HepG2 (cell line): ENCODE data around the gene SMARCD1. TPM values are rescaled to one million over a fixed set of nuclear protein-coding genes. Genes with fewer than 3 reads are reported as not detected.
A peak's percentile ranks its signal among the peaks of the same experiment; 100 is the strongest.

Source experiments
- ATAC-seq: fragments of 200-7000 bp; cut with Tn5 transposase; 3 replicates; pipeline ENCODE4 v1.9.1; 2020; ENCODE audit warnings: mild to moderate bottlenecking, moderate library complexity
- BruUV-seq: library from RNA; stranded (reverse); fragments of 400-500 nt; replicated peaks from 2 replicates; lab custom pipeline; 2021; lab: Mats Ljungman, UMichigan
- CTCF ChIA-PET: fragments of 300-600 bp; formaldehyde crosslinking; extraction: SDS; loops from one replicate; lab custom pipeline; 2021; ENCODE audit warnings: low total read pairs, inconsistent platforms, low intra/inter-chr PET ratio; lab: Yijun Ruan, JAX
- POLR2A ChIA-PET: fragments of 350-600 bp; sonication (Branson Sonifier 250); formaldehyde crosslinking; loops from one replicate; lab custom pipeline; 2020; ENCODE audit warnings: antibody characterized with exemption, inconsistent platforms; lab: Yijun Ruan, JAX
- DNase-seq: peaks from one replicate; pipeline ENCODE4 v3.0.0-alpha.2; 2015; ENCODE audit warnings: low spot score
- FAIRE-seq: peaks from 3 replicates; lab custom pipeline; 2011; peaks lifted over from hg19 to GRCh38; lab: Jason Lieb, UNC
- H2AFZ ChIP-seq: one replicate; pipeline ENCODE4 v1.6.1; 2011; ENCODE audit warnings: low read length, inconsistent platforms
- H3K27ac ChIP-seq: fragments of 300-600 bp; 3 replicates; pipeline ENCODE4 v1.8.0; 2011; ENCODE audit warnings: mixed run types, mild to moderate bottlenecking, mixed read lengths, low read length, inconsistent platforms; ENCODE audit not compliant: insufficient read depth; ENCODE audit errors: extremely low read length
- H3K27me3 ChIP-seq, 2 experiments: fragments of 200-600 bp in 1 of 2; 2 replicates in 1 of 2; 3 replicates in 1 of 2; pipeline versions ENCODE4 v1.6.0 to v1.8.0; 2011; ENCODE audit warnings: low read length in 2 of 2, mild to moderate bottlenecking in 2 of 2, moderate library complexity in 2 of 2, inconsistent platforms in 1 of 2; ENCODE audit not compliant: insufficient read depth in 2 of 2, control insufficient read depth in 1 of 2
- H3K36me3 ChIP-seq, 2 experiments: fragments of 200-600 bp in 1 of 2; replicated peaks in 1 of 2; 2 replicates in 1 of 2; 3 replicates in 1 of 2; pipeline versions ENCODE4 v1.5.1 to v1.8.0; 2011; ENCODE audit warnings: low read length in 2 of 2, inconsistent platforms in 1 of 2; ENCODE audit not compliant: insufficient read depth in 2 of 2, control insufficient read depth in 1 of 2
- H3K4me1 ChIP-seq: 2 replicates; pipeline ENCODE4 v1.5.1; 2012; ENCODE audit warnings: low read length, inconsistent platforms; ENCODE audit not compliant: insufficient read depth
- H3K4me2 ChIP-seq: 2 replicates; pipeline ENCODE4 v1.6.0; 2011; ENCODE audit warnings: low read depth, low read length, inconsistent platforms
- H3K4me3 ChIP-seq, 3 experiments: fragments of 200-600 bp in 1 of 3; sonication (generic), shearing (Covaris generic) in 1 of 3; replicated peaks in 1 of 3; 2 replicates each; pipeline ENCODE4 v1.5.1; 2011 to 2016; ENCODE audit warnings: low read length in 3 of 3, inconsistent platforms in 2 of 3, low read depth in 2 of 3, mild to moderate bottlenecking in 2 of 3, control low read depth in 1 of 3, mixed read lengths in 1 of 3; ENCODE audit not compliant: insufficient read depth in 1 of 3
- H3K79me2 ChIP-seq: one replicate; pipeline ENCODE4 v1.6.1; 2011; ENCODE audit warnings: low read length, inconsistent platforms; ENCODE audit not compliant: insufficient read depth
- H3K9ac ChIP-seq: 2 replicates; pipeline ENCODE4 v1.6.0; 2011; ENCODE audit warnings: mild to moderate bottlenecking, low read depth, low read length, inconsistent platforms; ENCODE audit not compliant: insufficient read depth
- H3K9me3 ChIP-seq: 2 replicates; pipeline ENCODE4 v1.5.1; 2012; ENCODE audit warnings: mild to moderate bottlenecking, low read length
- H4K20me1 ChIP-seq: 2 replicates; pipeline ENCODE4 v1.6.0; 2011; ENCODE audit warnings: inconsistent platforms, mild to moderate bottlenecking, low read length, moderate library complexity; ENCODE audit not compliant: insufficient read depth
- DMAP1 ChIP-seq: IDR thresholded peaks from 2 replicates; pipeline ENCODE4 v1.6.1; 2016
- ELF1 ChIP-seq: sonication (generic); formaldehyde crosslinking; IDR thresholded peaks from 2 replicates; pipeline ENCODE4 v1.4.0; 2020; ENCODE audit warnings: missing genetic modification reagents
- FOXA3 ChIP-seq: IDR thresholded peaks from 2 replicates; pipeline ENCODE4 v1.6.1; 2016; ENCODE audit warnings: missing genetic modification reagents, missing compliant biosample characterization
- IRX3 ChIP-seq: sonication (generic); formaldehyde crosslinking; IDR thresholded peaks from 2 replicates; pipeline ENCODE4 v1.8.1; 2023; ENCODE audit warnings: mild to moderate bottlenecking, low read depth, missing genetic modification reagents, borderline replicate concordance
- KMT2A ChIP-seq: sonication (generic); formaldehyde crosslinking; IDR thresholded peaks from 2 replicates; pipeline ENCODE4 v1.4.0; 2020; ENCODE audit warnings: missing genetic modification reagents
- MAFF ChIP-seq: IDR thresholded peaks from 2 replicates; pipeline ENCODE4 v1.6.1; 2011; ENCODE audit warnings: low read depth, low read length, improper control_type of control experiment
- MAFK ChIP-seq, 2 experiments: IDR thresholded peaks in 1 of 2; conservative IDR thresholded peaks in 1 of 2; 2 replicates each; pipeline ENCODE4 v1.6.1; 2011; ENCODE audit warnings: improper control_type of control experiment in 2 of 2, low read length in 2 of 2
- NCOR1 ChIP-seq: fragments of 200-600 bp; sonication (generic); IDR thresholded peaks from 2 replicates; pipeline ENCODE4 v1.7.0; 2017; ENCODE audit warnings: antibody characterized with exemption, low read length, borderline replicate concordance
- NR1H2 ChIP-seq: sonication (generic); formaldehyde crosslinking; IDR thresholded peaks from 2 replicates; pipeline ENCODE4 v1.8.1; 2022; ENCODE audit warnings: low read depth, missing genetic modification reagents, borderline replicate concordance
- POLR2AphosphoS2 ChIP-seq: IDR thresholded peaks from 2 replicates; pipeline ENCODE4 v1.6.1; 2011; ENCODE audit warnings: low read depth, low read length, improper control_type of control experiment
- RELA ChIP-seq: sonication (generic); formaldehyde crosslinking; IDR thresholded peaks from 2 replicates; pipeline ENCODE4 v1.4.0; 2020; ENCODE audit warnings: missing genetic modification reagents
- SAP130 ChIP-seq: IDR thresholded peaks from 2 replicates; pipeline ENCODE4 v1.6.1; 2016; ENCODE audit warnings: low read depth
- TCF7L2 ChIP-seq: IDR thresholded peaks from 2 replicates; pipeline ENCODE4 v1.6.1; 2011; ENCODE audit warnings: mild to moderate bottlenecking, low read depth, low read length, moderate library complexity
- YEATS2 ChIP-seq: sonication (generic); formaldehyde crosslinking; IDR thresholded peaks from 2 replicates; pipeline ENCODE4 v1.4.0; 2020; ENCODE audit warnings: missing genetic modification reagents, borderline replicate concordance
- ZNF24 ChIP-seq: fragments of 450-650 bp; IDR thresholded peaks from 2 replicates; pipeline ENCODE4 v1.6.1; 2017; ENCODE audit warnings: antibody characterized with exemption, mild to moderate bottlenecking
- WGBS: methylation state at CpG from one replicate; pipeline ENCODE4 v1.1.6; 2017; ENCODE audit warnings: low lambda C conversion rate; 5-methylcytosine and 5-hydroxymethylcytosine counted together
- in situ Hi-C: cut with HindIII; loops from 2 replicates; pipeline ENCODE4 v1.10.0; 2017; ENCODE audit warnings: low pct_unique_long_range_greater_than_20kb; ENCODE audit not compliant: extremely low pct_ligation_motif_present
- intact Hi-C: fragments of 100-400 bp; cut with micrococcal nuclease; formaldehyde crosslinking; loops from one replicate; pipeline ENCODE4 v1.10.0; 2022; ENCODE audit not compliant: unreplicated experiment
- polyA plus RNA-seq, 8 experiments: library from polyadenylated mRNA; depleted of rRNA in 3 of 8; stranded (reverse) in 7 of 8; unstranded in 1 of 8; fragments of >200 nt; fragmentation: Illumina TruSeq in 4 of 8; extraction: Trizol in 4 of 8; gene quantifications; 2 replicates each; pipeline versions ENCODE4 v1.2.1 to v1.2.3, GENCODE V29; 2011 to 2016; ENCODE audit warnings: low read depth in 4 of 8, missing spikeins in 1 of 8, mixed read lengths in 1 of 8; ENCODE audit not compliant: insufficient read depth in 1 of 8
- total RNA-seq, 5 experiments: library from RNA; depleted of rRNA; stranded (reverse); fragments of >200 nt; fragmentation: Illumina TruSeq; extraction: Trizol; gene quantifications; 2 replicates each; pipeline ENCODE4 v1.2.3, GENCODE V29; 2016; ENCODE audit warnings: low read depth in 1 of 5

SMARCD1 gene
- total and polyA plus RNA-seq, 2 of the 13 experiments (the other 11 are each of a cell fraction or from before 2014, with no cell fraction given): 51.7 to 54.6 TPM

DNA sequence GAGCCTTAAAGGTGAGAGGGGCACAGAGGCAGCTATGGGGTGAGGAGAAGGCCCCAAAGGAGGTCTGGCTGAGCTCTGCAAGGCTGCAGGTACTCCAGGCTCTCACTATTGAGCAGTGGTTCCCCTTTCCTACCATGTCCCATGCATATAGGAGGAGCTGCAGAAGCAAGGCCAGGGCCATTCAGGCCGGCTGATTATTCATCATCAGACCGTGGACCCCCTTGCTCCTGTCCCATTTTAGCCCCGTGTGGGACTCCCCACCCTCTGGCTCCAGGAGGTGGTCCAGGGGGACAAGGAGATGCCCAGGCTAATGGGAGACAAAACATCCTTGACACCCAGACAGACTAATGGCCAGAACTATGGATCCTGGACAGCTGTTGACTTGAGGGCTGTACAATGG, 21.8 kb downstream of the SMARCD1 start:
- ATAC-seq: no peak
- POLR2A ChIA-PET: no interaction called here

DNA sequence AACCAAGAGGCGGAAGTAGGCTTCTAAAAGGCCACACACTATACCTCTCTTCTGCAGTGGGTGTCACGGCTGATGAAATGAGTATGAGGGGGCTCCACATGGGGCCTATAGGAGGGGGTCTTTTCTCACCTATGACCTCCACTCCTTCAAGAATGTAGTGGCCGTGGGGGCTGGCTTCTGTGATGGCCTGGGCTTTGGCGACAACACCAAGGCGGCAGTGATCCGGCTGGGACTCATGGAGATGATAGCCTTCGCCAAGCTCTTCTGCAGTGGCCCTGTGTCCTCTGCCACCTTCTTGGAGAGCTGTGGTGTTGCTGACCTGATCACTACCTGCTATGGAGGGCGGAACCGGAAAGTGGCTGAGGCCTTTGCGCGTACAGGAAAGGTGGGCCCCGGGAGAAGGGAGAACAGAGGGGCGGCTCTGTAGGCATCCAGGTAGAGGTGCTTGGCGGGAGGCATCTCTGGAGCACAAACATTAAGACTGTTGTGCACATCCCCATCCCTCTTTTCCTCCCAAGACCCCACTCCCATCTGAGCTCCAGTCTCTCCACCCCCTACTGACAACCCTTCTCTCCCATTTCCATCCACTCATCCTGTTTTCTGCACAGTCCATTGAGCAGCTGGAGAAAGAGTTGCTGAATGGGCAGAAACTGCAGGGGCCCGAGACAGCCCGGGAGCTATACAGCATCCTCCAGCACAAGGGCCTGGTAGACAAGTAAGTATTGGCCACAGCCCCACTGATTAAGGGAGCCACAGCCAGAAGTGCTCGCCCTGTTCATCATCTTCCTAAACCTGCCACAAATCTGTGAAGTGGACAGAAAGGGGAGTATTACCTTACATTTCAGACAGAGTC, 22.5 kb downstream of the SMARCD1 start:
- FAIRE-seq (no peak), DNase-seq (no peak), ATAC-seq (no peak)
- Histone ChIP-seq H3K79me2 (peaks cover 4% of the 10 kb centered on the region), H3K36me3 (no peaks in the 10 kb centered on the region), H3K9me3 (no peaks in the 10 kb centered on the region), H3K27ac (no peak overlapping the region), H3K4me3 (no peak overlapping the region), H3K4me1 (peaks cover 80% of the 10 kb centered on the region), H3K27me3 (no peaks in the 10 kb centered on the region; a peak in 1 of 5 replicates), H3K9ac (no peak overlapping the region), H3K4me2 (no peak overlapping the region), H2AFZ (no peak overlapping the region), H4K20me1 (no peaks in the 10 kb centered on the region)
- POLR2A ChIA-PET: interaction anchor here (1.2 to 7.6 kb wide), 3 partner anchors 9 to 59 kb away, joined by 3 to 265 read pairs (median 60); partner anchors contain the start of genes CERS5 and SMARCD1
- peak; percentile 36; a peak in 1 of 4 replicates for TF ChIP-seq MAFK (conservative IDR thresholded peaks at IDR 0.05 in 1 of 2, IDR thresholded peaks at IDR 0.05 in 1 of 2; ENCODE audit: low read length in 2 of 2)
- 0 out of 2 replicates have a peak, but pooled peaks have one; percentile 27 for TF ChIP-seq MAFF
- 0 out of 2 replicates have a peak, but pooled peaks have one; percentile 26 for TF ChIP-seq IRX3 (CRISPR knock-in tag)
- TF ChIP-seq NCOR1: no peak
- BruUV-seq: no TSS peak
- over 99% methylated on average over 17 of the region's 17 CpGs for WGBS
- CTCF ChIA-PET: no interaction called here
- in situ Hi-C loops: no loop called here
- intact Hi-C loops: no loop called here

More for the DNA sequence above, 21.8 kb downstream of the SMARCD1 start:
- CTCF ChIA-PET: no interaction called here
- in situ Hi-C loops: no loop called here
- BruUV-seq: no TSS peak
- intact Hi-C loops: no loop called here
- FAIRE-seq: no peak
- no peak for DNase-seq
- H3K9ac ChIP-seq: no peak overlapping the region
- no peak overlapping the region for H3K4me3 ChIP-seq
- no peak for TF ChIP-seq YEATS2 (CRISPR knock-in tag)
- no peak for TF ChIP-seq NR1H2 (CRISPR knock-in tag)
- TF ChIP-seq KMT2A (CRISPR knock-in tag): no peak
- no peak for TF ChIP-seq RELA
- no peak for TF ChIP-seq DMAP1 (CRISPR knock-in tag)
- TF ChIP-seq TCF7L2: no peak
- no peak for TF ChIP-seq ELF1 (CRISPR knock-in tag)
- no peak for TF ChIP-seq POLR2AphosphoS2
- TF ChIP-seq FOXA3 (CRISPR knock-in tag): no peak
- TF ChIP-seq ZNF24: no peak
- TF ChIP-seq SAP130 (CRISPR knock-in tag): no peak
- H3K4me2 ChIP-seq: no peak overlapping the region
- H3K79me2 ChIP-seq: no peaks in the 10 kb centered on the region
- H2AFZ ChIP-seq: no peak overlapping the region
- H3K36me3 ChIP-seq: no peaks in the 10 kb centered on the region
- H4K20me1 ChIP-seq: no peaks in the 10 kb centered on the region
- H3K9me3 ChIP-seq: no peaks in the 10 kb centered on the region
- no peak overlapping the region for H3K27ac ChIP-seq
- no peaks in the 10 kb centered on the region for H3K27me3 ChIP-seq
- WGBS: 67% methylated on average over 2 of the region's 3 CpGs
- H3K4me1 ChIP-seq: peaks cover 88% of the 10 kb centered on the region
